Esophagus muscularis mucosa (tissue), 4 donors: ENCODE data around the gene SFSWAP. TPM values are rescaled to one million over a fixed set of nuclear protein-coding genes. Genes with fewer than 3 reads are reported as not detected.
A peak's percentile ranks its signal among the peaks of the same experiment; 100 is the strongest.

Experiments
- DNase-seq: peaks from one replicate; pipeline ENCODE4 v3.0.0-alpha.2; 2017; ENCODE audit errors: extremely low spot score
- H3K27ac ChIP-seq, 4 donors: fragments of 200-600 bp; sonication (generic); replicated peaks in 1 of 4; 1 replicate in 3 of 4; 2 replicates in 1 of 4; pipeline ENCODE4 v1.5.1; 2016 to 2019; ENCODE audit warnings: mild to moderate bottlenecking in 1 of 4
- H3K27me3 ChIP-seq, 4 donors: fragments of 200-600 bp; sonication (generic); one replicate each; pipeline versions ENCODE4 v1.5.1 to v1.6.0; 2016 to 2019
- H3K36me3 ChIP-seq, 4 donors: fragments of 200-600 bp; sonication (generic); one replicate each; pipeline ENCODE4 v1.5.1; 2016 to 2019
- H3K4me1 ChIP-seq, 4 donors: fragments of 200-600 bp; sonication (generic); one replicate each; pipeline ENCODE4 v1.5.1; 2016 to 2019
- H3K4me3 ChIP-seq, 4 donors: fragments of 200-600 bp; sonication (generic); 1 replicate in 2 of 4; 2 replicates in 2 of 4; pipeline ENCODE4 v1.5.1; 2016 to 2019; ENCODE audit warnings: mild to moderate bottlenecking in 4 of 4, moderate library complexity in 1 of 4
- H3K9me3 ChIP-seq, 4 donors: fragments of 200-600 bp; sonication (generic); 1 replicate in 3 of 4; 2 replicates in 1 of 4; pipeline ENCODE4 v1.5.1; 2016 to 2019
- EP300 ChIP-seq: sonication (generic); formaldehyde crosslinking; IDR thresholded peaks from one replicate; pipeline ENCODE4 v1.6.1; 2017; ENCODE audit warnings: antibody characterized with exemption
- POLR2A ChIP-seq: fragments of 450-650 bp; IDR thresholded peaks from one replicate; pipeline ENCODE4 v1.6.1; 2017; ENCODE audit warnings: antibody characterized with exemption, moderate library complexity, mild to moderate bottlenecking, low read depth
- POLR2AphosphoS5 ChIP-seq, 2 donors: sonication (generic); formaldehyde crosslinking; IDR thresholded peaks; one replicate each; pipeline ENCODE4 v1.6.1; 2017; ENCODE audit warnings: antibody characterized with exemption in 2 of 2
- WGBS: methylation state at CpG from one replicate; pipeline ENCODE4 v1.1.5; 2018; 5-methylcytosine and 5-hydroxymethylcytosine counted together
- intact Hi-C: fragments of 100-400 bp; cut with DNase I; formaldehyde crosslinking; loops from one replicate; pipeline ENCODE4 v1.15.1; 2023
- total RNA-seq, 4 donors: library from RNA; depleted of rRNA; stranded (reverse); fragments of >200 nt; gene quantifications; one replicate each; pipeline versions ENCODE4 v1.1.0 to v1.2.1, GENCODE V29; 2016
- TF ChIP-seq, protein P1 (sequence below), 3 experiments: fragments of 200-600 bp in 2 of 3; fragments of 450-650 bp in 1 of 3; sonication (generic) in 2 of 3; IDR thresholded peaks; one replicate each; pipeline ENCODE4 v1.5.1; 2017 to 2019; ENCODE audit warnings: antibody characterized with exemption in 3 of 3, mild to moderate bottlenecking in 2 of 3, moderate library complexity in 1 of 3

Gene SFSWAP
- total RNA-seq, 4 donors from 2014 or later, result 21.7 to 28.2 (median 25.0) TPM

GRCh38 chr12:131835616-131836171, 124.8 kb downstream of the SFSWAP start:
- WGBS, result no CpG with 5 or more reads among the region's 7 CpGs
- TF ChIP-seq POLR2A (no peak), POLR2AphosphoS5 (IDR thresholded peaks at IDR 0.05) (no peak), EP300 (no peak)
- TF ChIP-seq, protein P1, sequence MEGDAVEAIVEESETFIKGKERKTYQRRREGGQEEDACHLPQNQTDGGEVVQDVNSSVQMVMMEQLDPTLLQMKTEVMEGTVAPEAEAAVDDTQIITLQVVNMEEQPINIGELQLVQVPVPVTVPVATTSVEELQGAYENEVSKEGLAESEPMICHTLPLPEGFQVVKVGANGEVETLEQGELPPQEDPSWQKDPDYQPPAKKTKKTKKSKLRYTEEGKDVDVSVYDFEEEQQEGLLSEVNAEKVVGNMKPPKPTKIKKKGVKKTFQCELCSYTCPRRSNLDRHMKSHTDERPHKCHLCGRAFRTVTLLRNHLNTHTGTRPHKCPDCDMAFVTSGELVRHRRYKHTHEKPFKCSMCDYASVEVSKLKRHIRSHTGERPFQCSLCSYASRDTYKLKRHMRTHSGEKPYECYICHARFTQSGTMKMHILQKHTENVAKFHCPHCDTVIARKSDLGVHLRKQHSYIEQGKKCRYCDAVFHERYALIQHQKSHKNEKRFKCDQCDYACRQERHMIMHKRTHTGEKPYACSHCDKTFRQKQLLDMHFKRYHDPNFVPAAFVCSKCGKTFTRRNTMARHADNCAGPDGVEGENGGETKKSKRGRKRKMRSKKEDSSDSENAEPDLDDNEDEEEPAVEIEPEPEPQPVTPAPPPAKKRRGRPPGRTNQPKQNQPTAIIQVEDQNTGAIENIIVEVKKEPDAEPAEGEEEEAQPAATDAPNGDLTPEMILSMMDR (IDR thresholded peaks at IDR 0.05), result no peak
- peaks cover 0 to 80% (median 22%) of the 10 kb centered on the region in 4 donors for H3K27me3 ChIP-seq
- peaks cover 0 to 2% (median 0%) of the 10 kb centered on the region in 4 donors for H3K36me3 ChIP-seq
- no peaks in the 10 kb centered on the region for H3K9me3 ChIP-seq
- no peak overlapping the region for H3K4me3 ChIP-seq
- no peak overlapping the region for H3K27ac ChIP-seq
- peaks cover 5 to 27% (median 17%) of the 10 kb centered on the region in 4 donors for H3K4me1 ChIP-seq
- DNase-seq, result no peak
- intact Hi-C loops, result no loop called here

DNA sequence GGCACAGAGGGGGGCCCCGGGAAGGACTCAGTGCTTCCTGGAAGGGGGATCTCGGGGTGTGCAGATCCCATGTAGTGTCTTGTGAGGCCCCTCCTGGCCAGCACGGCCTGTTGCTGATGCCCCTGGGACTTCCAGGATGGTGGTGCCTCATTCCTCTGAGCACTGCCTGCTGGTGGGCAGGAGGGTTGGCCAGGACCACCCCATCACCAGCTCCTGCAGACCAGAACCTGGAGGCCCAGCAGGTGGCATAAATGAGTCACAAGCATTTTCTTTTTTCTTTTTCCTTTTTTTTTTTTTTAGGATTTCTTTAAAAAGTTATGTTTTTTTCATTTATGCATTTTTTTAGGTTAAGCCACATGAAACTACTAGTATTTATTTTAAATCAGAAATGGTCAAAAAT, 125.3 kb downstream of the SFSWAP start:
- 52% methylated on average over 2 of the region's 3 CpGs for WGBS
- no peak for DNase-seq
- no peak overlapping the region for H3K27ac ChIP-seq
- no peak for TF ChIP-seq POLR2A
- TF ChIP-seq, protein P1 (IDR thresholded peaks at IDR 0.05), result peak in 1 of 3 experiments; percentile 19
- no peak for TF ChIP-seq EP300
- H3K4me1 ChIP-seq, result peaks cover under 1 to 22% (median 12%) of the 10 kb centered on the region in 4 donors
- H3K27me3 ChIP-seq, result peaks cover 0 to 75% (median 21%) of the 10 kb centered on the region in 4 donors
- intact Hi-C loops, result no loop called here
- no peak overlapping the region for H3K4me3 ChIP-seq
- no peaks in the 10 kb centered on the region for H3K9me3 ChIP-seq
- peaks cover 0 to 7% (median 0%) of the 10 kb centered on the region in 4 donors for H3K36me3 ChIP-seq

- Histone ChIP-seq H3K27me3 (peaks cover 0 to 71% (median 21%) of the 10 kb centered on the region in 4 donors), H3K4me3 (no peak overlapping the region), H3K36me3 (peaks cover 0 to 7% (median 0%) of the 10 kb centered on the region in 4 donors), H3K27ac (no peak overlapping the region), H3K4me1 (peaks cover 0 to 18% (median 8%) of the 10 kb centered on the region in 4 donors), H3K9me3 (no peaks in the 10 kb centered on the region)
- no peak for DNase-seq
- WGBS, result 82% methylated on average over 8 of the region's 13 CpGs
- intact Hi-C loops, result no loop called here
- no peak for TF ChIP-seq POLR2A
Measured at GRCh38 chr12:131836714-131837397, 126.0 kb downstream of the SFSWAP start.

- H3K36me3 ChIP-seq, result peaks cover 0 to 21% (median 0%) of the 10 kb centered on the region in 4 donors
- intact Hi-C loops, result no loop called here
Measured at GRCh38 chr12:131840643-131841416, 129.9 kb downstream of the SFSWAP start.

More at GRCh38 chr12:131840643-131841416, 129.9 kb downstream of the SFSWAP start:
- H3K4me1 ChIP-seq, result no peaks in the 10 kb centered on the region
- WGBS, result 93% methylated on average over 36 of the region's 46 CpGs
- H3K4me3 ChIP-seq, result no peak overlapping the region
- no peak for DNase-seq
- TF ChIP-seq, protein P1 (IDR thresholded peaks at IDR 0.05), result no peak
- no peak for TF ChIP-seq POLR2A
- no peak for TF ChIP-seq EP300
- no peak for TF ChIP-seq POLR2AphosphoS5 (IDR thresholded peaks at IDR 0.05)
- H3K9me3 ChIP-seq, result no peaks in the 10 kb centered on the region
- peaks cover 0 to 34% (median 0%) of the 10 kb centered on the region in 4 donors for H3K27me3 ChIP-seq
- no peak overlapping the region for H3K27ac ChIP-seq
